ENCODE data around the gene DTX3.

DNA sequence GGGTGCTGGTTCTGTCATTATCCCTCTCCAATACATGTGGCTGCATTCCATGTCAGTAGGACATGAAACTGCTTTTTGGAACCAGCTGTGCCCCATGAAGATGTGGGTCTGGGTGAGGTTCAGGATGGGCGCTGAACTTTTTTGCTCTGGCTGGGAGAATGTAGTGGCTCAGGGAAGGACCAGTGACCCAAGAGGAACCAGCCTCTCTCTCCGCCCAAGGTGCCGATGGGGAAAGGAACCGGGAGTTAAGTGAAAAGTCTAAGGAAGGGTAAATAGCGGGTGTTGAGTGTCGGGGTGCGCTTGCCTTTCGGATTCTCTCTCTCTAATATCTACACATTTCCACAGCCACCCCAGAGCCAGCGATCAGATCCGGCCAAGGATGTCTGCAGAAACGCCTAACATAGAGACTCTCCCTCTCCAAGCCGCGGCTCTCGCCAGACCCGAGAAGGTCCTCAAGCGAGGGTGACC is 14.4 kb downstream of the DTX3 start:
- no peak for TF ChIP-seq POLR2A (IDR thresholded peaks at IDR 0.05)
- TF ChIP-seq, protein P1, sequence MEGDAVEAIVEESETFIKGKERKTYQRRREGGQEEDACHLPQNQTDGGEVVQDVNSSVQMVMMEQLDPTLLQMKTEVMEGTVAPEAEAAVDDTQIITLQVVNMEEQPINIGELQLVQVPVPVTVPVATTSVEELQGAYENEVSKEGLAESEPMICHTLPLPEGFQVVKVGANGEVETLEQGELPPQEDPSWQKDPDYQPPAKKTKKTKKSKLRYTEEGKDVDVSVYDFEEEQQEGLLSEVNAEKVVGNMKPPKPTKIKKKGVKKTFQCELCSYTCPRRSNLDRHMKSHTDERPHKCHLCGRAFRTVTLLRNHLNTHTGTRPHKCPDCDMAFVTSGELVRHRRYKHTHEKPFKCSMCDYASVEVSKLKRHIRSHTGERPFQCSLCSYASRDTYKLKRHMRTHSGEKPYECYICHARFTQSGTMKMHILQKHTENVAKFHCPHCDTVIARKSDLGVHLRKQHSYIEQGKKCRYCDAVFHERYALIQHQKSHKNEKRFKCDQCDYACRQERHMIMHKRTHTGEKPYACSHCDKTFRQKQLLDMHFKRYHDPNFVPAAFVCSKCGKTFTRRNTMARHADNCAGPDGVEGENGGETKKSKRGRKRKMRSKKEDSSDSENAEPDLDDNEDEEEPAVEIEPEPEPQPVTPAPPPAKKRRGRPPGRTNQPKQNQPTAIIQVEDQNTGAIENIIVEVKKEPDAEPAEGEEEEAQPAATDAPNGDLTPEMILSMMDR (IDR thresholded peaks at IDR 0.05 in 8 of 11, conservative IDR thresholded peaks at IDR 0.05 in 3 of 11), result no peak
- TF ChIP-seq POLR2AphosphoS5 (IDR thresholded peaks at IDR 0.05), result no peak
